GM12873 (cell line): ENCODE measurements around the gene SQOR.

ENCODE experiments used
- CTCF ChIP-seq: IDR thresholded peaks from 2 replicates; pipeline ENCODE4 v1.5.1; 2012; ENCODE audit warnings: low read depth, mild to moderate bottlenecking, moderate library complexity, low read length, control low read depth; ENCODE audit not compliant: insufficient read depth; ENCODE audit errors: missing control alignments

The SQOR gene

GRCh38 chr15:45662375-45662774 is 27.5 kb downstream of the SQOR start:
- TF ChIP-seq CTCF, result no peak

- TF ChIP-seq CTCF, result no peak
Observed at GRCh38 chr15:45664451-45664850, 29.6 kb downstream of the SQOR start.

DNA sequence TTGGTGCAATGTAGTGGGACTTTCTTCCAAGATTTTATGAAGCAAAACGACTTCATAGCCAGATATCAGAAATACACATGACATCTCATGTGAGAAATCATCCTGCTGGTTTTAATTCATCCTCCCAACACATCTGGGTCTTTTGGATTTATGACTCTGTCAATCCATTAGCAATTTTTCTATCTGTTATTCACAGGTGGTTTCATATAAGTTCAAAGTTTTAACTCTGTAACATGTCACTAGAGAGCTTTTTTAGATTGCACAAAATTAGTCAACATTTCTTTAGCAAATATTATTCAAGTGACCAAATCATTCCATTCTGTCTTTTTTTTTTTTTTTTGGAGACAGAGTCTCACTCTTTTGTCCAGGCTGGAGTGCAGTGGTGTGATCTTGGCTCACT is 30.4 kb downstream of the SQOR start:
- TF ChIP-seq CTCF, result no peak

DNA sequence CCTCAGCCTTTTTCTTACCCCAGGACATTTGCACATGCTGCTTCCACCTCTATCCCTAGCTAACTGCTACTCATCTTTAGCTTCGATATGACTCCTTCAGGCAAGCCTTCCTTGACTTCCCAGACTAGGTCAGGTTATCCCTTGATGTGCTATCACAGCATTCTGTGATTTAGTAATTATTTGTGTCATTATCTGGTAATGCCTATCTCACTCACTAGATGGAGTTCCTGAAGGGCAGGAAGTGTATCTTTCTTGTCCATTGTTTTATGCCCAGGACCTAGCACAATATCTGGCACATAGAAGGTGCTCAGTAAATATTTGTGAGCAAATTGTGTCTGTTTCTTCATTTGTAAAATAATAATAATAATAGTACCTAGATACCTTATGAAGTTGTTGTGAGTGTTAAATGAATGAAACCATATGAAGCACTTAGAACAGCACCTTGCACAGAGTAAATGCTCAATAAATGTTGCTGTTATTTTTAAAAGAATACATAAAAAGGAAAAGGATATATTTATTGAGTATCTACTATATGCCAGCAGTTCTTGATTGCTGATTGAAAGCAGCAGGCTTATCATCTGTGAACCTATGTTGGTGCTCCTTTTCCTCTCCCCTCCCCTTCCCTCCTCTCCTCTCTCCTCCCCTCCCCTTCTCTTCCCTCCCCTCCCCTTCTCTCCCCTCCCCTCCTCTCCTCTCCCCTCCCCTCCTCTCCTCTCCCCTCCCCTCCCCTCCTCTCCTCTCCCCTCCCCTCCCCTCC is 31.5 kb downstream of the SQOR start:
- TF ChIP-seq CTCF, result peak; percentile 14

DNA sequence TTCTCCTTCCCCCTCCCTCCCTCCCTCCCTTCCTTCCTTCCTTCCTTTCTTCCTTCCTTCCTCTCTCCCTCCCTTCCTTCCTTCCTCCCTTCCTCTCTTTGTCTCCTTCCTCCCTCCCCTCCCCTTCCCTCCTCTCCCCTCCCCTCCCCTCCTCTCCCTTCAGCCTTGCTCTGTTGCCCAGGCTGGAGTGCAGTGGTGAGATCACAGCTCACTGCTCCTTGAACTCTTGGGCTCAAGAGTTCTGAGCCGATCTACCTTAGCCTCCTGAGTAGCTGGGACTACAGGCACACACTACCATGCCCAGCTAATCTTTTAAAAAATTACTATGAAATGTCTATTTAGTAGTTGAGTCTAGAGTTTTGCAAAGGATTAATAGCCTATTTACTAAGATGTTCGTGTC is 32.2 kb downstream of the SQOR start:
- TF ChIP-seq CTCF, result no peak

- no peak for TF ChIP-seq CTCF
Observed at GRCh38 chr15:45668386-45668785, 33.6 kb downstream of the SQOR start.

DNA sequence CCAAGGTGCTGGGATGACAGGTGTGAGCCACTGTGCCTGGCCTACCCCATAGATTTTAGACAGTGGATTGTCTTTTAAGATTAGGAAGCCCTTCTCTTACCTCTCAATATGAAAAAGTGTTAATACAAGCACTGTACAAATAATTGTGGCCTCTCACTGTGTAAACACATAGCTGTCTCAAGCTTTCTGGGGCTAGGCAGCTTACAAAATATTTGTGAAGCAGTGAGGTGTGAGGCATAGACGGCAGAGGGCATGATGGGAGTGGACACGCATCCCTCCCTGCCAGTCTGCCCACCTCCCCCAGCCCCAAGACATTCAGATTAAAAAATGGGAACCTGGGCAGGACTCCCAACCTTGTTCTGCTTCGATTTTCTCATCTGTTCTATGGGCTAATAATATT is 34.6 kb downstream of the SQOR start:
- no peak for TF ChIP-seq CTCF
